GM18508 (cell line): ENCODE data around the gene LAMB2.

Source experiments
- ATAC-seq: cut with Tn5 transposase; IDR thresholded peaks from one replicate; pipeline ENCODE4 v1.9.1; 2021; ENCODE audit warnings: moderate number of reproducible peaks; ENCODE audit not compliant: insufficient read depth, unreplicated experiment

The LAMB2 gene

DNA sequence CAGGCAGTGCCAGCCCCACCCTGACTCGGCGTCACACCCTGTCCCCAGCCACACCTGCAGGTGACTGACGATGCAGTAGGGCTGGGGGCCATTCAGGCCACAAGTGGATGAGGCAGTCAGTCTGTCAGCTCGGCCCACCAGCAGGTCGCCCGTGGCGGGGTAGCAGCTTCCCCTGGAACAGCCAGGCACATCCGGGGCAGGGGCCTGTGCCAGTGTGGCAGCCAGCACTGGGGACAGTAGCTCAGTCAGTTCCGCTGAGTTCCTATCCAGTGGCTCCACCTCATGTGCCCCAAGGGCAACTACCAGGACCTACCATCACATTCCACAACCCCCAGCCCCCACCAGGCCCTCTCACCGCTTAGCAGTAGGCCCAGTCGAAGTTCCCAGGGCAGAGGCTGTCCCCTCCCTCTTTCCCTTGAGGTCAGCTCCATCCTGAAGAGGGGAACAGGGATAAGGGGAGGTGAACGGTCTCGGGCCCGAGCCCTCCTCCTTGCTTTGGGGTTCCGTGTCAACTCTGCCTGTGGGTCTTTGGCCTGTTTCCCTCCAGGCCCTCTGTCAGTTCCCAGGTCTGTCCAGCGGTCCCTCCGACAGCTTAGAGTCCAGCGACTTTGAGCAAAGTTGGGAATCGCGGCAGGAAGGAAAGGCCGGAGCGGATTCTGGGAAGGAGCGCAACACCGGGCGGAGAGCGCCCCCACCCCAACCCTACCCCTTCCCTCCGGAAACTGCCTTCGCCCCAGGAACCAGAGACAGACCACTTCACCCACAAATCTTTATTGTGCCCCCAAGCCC, at the start of gene LAMB2:
Gene LAMB2, minus strand, starts transcription at position 614 of the 789 bp plus-strand sequence. Its CDS starts 183 bp downstream, at position 431.
- ATAC-seq = no peak

DNA sequence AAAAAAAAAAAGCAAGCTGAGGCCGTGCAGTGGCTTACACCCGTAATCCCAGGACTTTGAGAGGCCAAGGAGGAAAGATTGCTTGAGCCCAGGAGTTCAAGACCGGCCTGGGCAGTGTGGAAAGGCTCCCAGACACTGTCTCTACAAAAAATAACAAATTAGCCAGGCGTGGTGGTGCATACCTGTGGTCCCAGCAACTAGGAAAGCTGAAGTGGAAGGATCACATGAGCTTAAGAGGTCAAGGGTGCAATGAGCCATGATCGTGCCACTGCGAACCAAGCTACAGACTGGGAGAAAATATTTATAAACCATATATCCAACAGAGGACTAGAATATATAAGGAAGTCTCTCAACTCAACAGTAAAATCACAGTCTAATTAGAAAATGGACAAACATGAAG, 48.5 kb upstream of the LAMB2 start:
- no peak for ATAC-seq

- no peak for ATAC-seq
Observed at GRCh38 chr3:49180116-49180515, 47.3 kb upstream of the LAMB2 start.

GRCh38 chr3:49177073-49177472, 44.2 kb upstream of the LAMB2 start:
- ATAC-seq = no peak

GRCh38 chr3:49175530-49175929, 42.7 kb upstream of the LAMB2 start:
- ATAC-seq = no peak

DNA sequence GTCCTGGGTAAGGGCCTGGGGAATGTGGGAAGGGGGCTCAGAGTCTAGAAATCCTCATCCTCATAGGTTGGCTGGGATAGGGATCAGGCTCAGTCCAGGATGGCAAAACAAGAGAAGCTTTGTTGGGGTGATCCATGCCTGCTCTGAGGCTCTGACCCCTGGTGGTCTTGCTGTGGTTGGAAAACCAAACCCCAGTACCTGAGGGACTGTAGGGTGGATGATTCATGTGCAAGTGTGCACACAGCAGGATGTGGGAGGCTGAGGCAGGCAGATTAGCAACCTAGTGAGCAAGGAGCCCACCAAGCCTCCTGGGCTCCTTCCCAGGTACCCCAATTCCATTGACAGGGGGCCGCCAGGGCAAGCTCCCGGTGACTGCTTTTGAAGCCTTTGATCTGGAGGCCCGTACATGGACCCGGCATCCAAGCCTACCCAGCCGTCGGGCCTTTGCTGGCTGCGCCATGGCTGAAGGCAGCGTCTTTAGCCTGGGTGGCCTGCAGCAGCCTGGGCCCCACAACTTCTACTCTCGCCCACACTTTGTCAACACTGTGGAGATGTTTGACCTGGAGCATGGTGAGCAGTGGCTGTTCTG, 41.6 kb upstream of the LAMB2 start:
- no peak for ATAC-seq

GRCh38 chr3:49173792-49174170, 40.9 kb upstream of the LAMB2 start:
- no peak for ATAC-seq

- no peak for ATAC-seq
Observed at GRCh38 chr3:49173116-49173791, 40.4 kb upstream of the LAMB2 start.

GRCh38 chr3:49172551-49173041, 39.7 kb upstream of the LAMB2 start:
- no peak for ATAC-seq

DNA sequence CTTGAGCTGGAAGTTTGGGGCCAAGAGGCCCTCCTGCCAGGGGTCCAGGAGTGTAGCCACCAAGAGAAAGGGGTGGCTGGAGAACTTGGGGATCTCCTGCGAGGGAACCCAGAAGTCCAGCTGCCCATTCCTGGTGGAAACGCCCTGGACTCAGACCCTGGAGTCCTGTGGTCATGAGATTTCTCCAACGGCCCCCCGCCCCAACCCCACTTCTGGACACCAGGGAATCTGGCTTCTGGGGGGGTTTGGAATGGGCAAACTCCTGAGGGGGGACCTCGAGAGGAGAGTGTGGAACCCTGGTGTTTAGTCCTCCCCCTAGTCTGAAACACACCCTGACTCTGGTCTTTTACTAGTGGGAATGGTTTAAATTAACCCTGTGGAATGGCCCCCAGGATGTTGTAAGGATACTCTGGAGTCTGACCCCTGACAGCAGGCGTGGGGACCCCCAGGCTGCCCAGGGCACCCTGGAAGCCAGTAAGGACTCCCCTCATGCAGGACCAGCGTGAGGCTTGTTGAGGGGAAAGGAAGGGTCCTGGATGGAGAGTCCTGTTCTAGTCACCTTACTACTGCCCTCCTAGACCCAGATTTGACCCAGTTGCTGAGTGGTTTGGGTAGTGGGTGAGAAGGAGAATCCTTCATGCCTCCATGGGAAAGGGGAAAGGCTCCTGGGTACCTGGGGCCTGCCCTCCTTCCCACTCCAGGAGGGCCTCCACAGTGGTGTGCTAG, 39.1 kb upstream of the LAMB2 start:
- ATAC-seq = no peak

DNA sequence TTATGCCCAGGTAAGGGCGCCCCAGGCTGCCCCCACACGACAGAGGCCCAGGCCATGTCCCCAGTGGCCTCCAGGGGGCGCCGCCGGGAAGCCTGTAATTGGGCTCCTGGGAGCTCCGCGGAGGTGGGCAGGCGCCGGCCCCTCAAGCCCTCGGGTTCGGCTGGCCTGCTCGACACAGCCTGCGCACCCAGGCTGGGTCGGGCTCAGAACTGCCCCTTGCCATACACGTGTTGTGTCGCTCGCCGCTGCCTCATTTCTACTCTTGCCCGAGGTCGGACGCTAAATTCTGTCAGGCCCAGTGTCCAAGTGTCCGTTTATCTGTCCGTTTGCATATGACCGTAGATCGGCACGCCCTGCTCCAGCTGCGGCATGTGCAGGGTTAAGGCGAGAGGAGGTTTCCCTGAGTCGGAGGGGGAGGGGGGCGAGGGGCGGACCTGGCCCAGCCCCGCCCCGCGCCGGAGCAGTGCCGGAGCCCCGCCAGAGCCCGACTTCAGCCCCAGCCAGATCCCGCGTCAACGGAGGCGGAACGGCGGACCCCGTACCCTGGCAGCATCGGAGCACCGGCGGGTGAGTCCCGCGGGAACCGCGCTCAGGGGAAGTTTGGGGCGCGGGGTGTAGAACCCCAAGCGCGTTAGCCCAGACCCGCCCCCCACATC, 38.4 kb upstream of the LAMB2 start, which contains the start of gene KLHDC8B:
Gene KLHDC8B, plus strand, starts transcription at position 480 of the 656 bp plus-strand sequence. CDS start 1,172 bp downstream, outside the sequence.
- no peak for ATAC-seq

DNA sequence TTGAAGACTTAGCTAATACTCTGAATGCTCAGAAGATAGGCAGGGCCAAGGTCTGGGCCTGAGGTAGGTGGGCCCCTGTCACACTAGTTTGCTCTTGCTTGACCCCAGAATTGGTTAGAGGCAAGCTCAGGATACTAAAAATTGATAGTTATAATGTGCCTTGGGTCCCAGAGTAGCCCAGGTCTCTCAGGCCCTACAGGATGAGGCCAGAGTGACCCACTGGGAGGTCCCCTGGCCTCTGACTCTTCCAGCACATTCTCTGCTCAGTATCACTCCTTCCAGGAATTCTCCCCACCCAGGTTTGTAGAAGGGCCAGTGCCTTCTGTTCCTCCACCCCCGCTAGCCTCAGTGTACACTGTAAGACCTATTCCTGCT, 37.9 kb upstream of the LAMB2 start:
- no peak for ATAC-seq

DNA sequence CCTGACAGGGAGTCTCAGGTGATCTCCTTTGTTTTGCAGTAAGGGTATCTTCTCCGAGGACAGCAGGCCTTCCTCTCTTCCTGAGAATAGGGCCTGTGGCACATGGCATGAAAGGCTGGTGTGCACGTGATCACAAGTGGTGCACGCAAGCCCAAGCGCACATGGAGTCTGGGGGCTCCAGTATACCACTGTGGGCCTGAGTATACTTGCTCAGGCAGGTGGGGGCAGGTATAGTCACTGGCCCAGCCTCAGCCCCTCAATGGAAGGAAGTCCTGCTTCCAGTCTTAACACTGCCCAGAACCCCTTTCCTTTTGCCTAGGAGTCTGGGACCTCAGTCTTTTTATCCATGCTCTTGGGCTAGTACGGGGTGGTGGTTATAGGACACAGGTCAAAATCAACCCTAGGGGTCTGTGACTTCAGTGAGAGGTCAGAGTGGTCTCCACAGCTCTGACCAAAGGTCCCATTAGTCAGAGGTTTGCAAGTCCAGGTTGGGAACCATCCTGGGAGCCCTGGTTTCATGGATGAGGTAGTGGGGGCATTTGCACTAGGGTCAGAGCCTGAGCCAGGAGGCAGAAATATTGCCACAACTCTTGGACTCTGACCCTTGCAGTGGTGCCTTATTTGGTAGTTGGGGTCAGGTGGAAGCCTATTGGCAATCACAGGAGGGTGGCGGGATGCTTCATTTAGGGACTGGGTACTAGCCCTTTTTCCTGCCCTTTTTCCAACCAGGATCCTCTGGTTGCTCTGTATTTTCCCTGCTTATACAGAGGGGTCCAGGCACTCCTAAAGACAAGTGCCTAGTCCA, 34.1 kb upstream of the LAMB2 start:
- ATAC-seq = no peak

GRCh38 chr3:49165771-49166751, 33.2 kb upstream of the LAMB2 start, which contains the start of gene CCDC71:
CCDC71 (minus strand) TSS chr3:49166331; CDS start chr3:49164208, 2,123 bp downstream.
- no peak for ATAC-seq

DNA sequence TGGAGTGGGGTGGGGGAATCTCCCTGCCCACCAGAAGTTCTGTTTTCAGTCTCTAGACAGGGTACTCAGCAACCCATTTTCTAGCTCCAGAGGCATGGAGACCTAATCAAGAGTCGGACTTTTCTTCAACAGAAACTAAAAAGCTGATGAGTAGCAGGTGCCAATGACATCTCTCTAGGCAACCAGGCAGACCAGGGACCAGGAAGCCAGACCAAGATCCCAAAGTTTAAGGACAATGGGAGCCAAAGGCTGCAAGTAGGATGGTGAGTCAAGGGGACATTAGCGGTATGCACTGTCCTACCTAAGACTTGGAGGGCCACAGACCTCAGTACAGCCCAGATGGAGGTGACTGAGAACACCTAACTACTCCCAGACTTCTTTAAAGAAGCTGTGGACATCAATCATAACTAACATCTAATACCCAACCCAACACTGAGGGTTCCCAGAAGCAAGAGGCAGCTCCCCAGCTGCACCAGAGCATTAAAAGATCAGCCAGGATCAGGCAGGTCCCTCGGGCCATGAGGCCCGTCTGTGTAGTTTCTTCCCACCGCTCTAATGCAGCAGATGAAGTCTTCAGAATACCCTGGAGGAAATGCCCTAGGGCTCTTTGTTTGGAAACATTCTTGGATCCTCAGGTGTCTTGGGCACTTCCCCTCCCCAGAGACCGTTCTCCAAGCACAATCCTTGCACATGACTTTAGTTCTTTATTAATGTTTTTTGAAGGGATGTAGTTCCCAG, 32.3 kb upstream of the LAMB2 start:
- no peak for ATAC-seq

GRCh38 chr3:49163609-49164008, 30.8 kb upstream of the LAMB2 start:
- no peak for ATAC-seq

- no peak for ATAC-seq
Observed at GRCh38 chr3:49162751-49163419, 30.0 kb upstream of the LAMB2 start.
